Loucy (cell line): ENCODE data around the gene KAT8.
"Not testable (repeated sequence)": the region's sequence is repeated elsewhere in the genome, so short reads cannot be mapped to it uniquely, and the experiment has no call there.

Experiments used
- H2AFZ ChIP-seq: fragments of 200-600 bp; sonication (generic); 2 replicates; pipeline ENCODE4 v1.6.0; 2016; ENCODE audit warnings: antibody characterized with exemption, mild to moderate bottlenecking, low read length, moderate library complexity
- H3F3A ChIP-seq: fragments of 200-600 bp; 2 replicates; pipeline ENCODE4 v1.6.0; 2016; ENCODE audit warnings: antibody characterized with exemption, low read depth, mild to moderate bottlenecking
- H3K27me3 ChIP-seq: fragments of 200-600 bp; sonication (generic); 2 replicates; pipeline ENCODE4 v1.6.1; 2014; ENCODE audit warnings: low read length, mild to moderate bottlenecking; ENCODE audit not compliant: insufficient read depth, poor library complexity, severe bottlenecking
- H3K36me3 ChIP-seq: fragments of 200-600 bp; sonication (generic); 2 replicates; pipeline ENCODE4 v1.6.1; 2016; ENCODE audit warnings: low read length; ENCODE audit not compliant: insufficient read depth
- H3K4me1 ChIP-seq: fragments of 200-600 bp; sonication (generic); 2 replicates; pipeline ENCODE4 v1.5.1; 2014; ENCODE audit warnings: low read length, mild to moderate bottlenecking; ENCODE audit not compliant: insufficient read depth, poor library complexity, severe bottlenecking
- H3K4me2 ChIP-seq: fragments of 200-600 bp; sonication (generic); 2 replicates; pipeline ENCODE4 v1.6.0; 2014; ENCODE audit warnings: antibody characterized with exemption, low read length, low read depth, mild to moderate bottlenecking; ENCODE audit not compliant: poor library complexity, severe bottlenecking
- H3K4me3 ChIP-seq: fragments of 200-600 bp; sonication (generic); 2 replicates; pipeline ENCODE4 v1.5.1; 2014; ENCODE audit warnings: low read length, mild to moderate bottlenecking, mixed read lengths; ENCODE audit not compliant: poor library complexity, severe bottlenecking
- H3K79me2 ChIP-seq: fragments of 200-600 bp; sonication (generic); 2 replicates; pipeline ENCODE4 v1.6.1; 2014; ENCODE audit warnings: low read length; ENCODE audit not compliant: insufficient read depth
- H3K9ac ChIP-seq: fragments of 200-600 bp; sonication (generic); 2 replicates; pipeline ENCODE4 v1.6.0; 2014; ENCODE audit warnings: mild to moderate bottlenecking, low read depth, low read length, moderate library complexity; ENCODE audit not compliant: poor library complexity, severe bottlenecking
- H3K9me2 ChIP-seq: fragments of 200-600 bp; sonication (generic); replicated peaks from 2 replicates; pipeline ENCODE4 v1.6.1; 2016; ENCODE audit warnings: low read depth, low read length, mixed read lengths
- H3K9me3 ChIP-seq: fragments of 200-600 bp; sonication (generic); 2 replicates; pipeline ENCODE4 v1.6.1; 2014; ENCODE audit warnings: mild to moderate bottlenecking, antibody characterized with exemption, low read length, low read depth; ENCODE audit not compliant: insufficient read depth
- H4K20me1 ChIP-seq: fragments of 200-600 bp; sonication (generic); 2 replicates; pipeline ENCODE4 v1.6.0; 2014; ENCODE audit warnings: antibody characterized with exemption, low read length, mild to moderate bottlenecking; ENCODE audit not compliant: insufficient read depth, poor library complexity, severe bottlenecking
- EZH2phosphoT487 ChIP-seq: fragments of 200-600 bp; IDR thresholded peaks from 2 replicates; pipeline ENCODE4 v1.6.1; 2018; ENCODE audit warnings: antibody characterized with exemption, mild to moderate bottlenecking, moderate library complexity, borderline replicate concordance
- TF ChIP-seq, protein P1 (sequence below): fragments of 200-600 bp; sonication (generic); conservative IDR thresholded peaks from 2 replicates; pipeline ENCODE4 v1.5.1; 2014; ENCODE audit warnings: mild to moderate bottlenecking, antibody characterized with exemption, low read length

KAT8 gene

DNA sequence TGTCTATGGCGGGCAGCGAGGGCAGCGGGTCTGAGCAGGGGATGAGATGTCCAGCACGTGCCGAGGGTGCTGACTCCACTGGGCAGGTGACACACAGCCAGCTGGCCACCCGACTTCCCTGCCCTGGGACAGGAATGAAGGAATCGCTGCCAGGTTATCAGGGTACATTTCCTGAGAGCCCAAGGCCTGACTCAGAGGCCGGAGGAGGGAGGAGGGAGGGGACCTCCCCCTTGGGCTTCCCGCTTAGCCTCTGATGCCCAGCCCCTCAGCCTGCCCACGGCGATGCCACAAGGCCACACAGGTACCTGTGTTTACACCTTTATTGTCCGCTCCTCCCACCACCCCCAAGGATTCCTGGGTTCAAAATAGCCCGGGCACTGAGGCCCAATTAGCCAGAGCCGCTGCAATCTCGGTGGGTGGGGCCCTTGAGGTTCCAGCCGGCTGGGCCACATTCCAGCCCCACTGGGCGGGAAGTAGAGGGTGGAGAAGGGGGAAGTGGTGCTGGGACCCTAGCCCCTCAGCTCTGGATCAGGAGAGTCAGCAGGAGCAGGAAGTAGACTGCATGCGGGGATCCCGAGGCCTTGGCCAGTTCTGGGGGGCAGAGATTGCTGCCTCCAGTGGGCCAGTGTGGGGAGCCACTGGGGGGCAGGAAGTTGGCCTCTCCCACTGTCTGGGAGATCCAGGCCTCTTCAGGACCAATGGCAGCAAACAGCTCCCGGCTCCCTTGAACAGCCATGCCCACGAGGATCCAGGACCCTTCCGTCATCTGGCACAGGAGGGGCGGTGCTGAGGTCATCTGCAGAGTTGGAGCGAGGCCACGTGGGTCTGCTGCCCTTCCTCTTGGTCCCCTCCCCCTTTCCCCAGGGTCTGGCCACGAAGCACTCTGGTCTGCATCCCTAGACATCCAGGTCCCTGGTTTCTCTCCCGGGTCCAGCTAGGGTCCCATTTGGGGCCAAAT, 21.4 kb downstream of the KAT8 start:
- no peak overlapping the region for H3K9ac ChIP-seq
- no peaks in the 10 kb centered on the region for H3K27me3 ChIP-seq
- H3K79me2 ChIP-seq: no peaks in the 10 kb centered on the region
- H3K4me2 ChIP-seq: no peak overlapping the region
- H3K4me3 ChIP-seq: no peak overlapping the region
- TF ChIP-seq, protein P1, sequence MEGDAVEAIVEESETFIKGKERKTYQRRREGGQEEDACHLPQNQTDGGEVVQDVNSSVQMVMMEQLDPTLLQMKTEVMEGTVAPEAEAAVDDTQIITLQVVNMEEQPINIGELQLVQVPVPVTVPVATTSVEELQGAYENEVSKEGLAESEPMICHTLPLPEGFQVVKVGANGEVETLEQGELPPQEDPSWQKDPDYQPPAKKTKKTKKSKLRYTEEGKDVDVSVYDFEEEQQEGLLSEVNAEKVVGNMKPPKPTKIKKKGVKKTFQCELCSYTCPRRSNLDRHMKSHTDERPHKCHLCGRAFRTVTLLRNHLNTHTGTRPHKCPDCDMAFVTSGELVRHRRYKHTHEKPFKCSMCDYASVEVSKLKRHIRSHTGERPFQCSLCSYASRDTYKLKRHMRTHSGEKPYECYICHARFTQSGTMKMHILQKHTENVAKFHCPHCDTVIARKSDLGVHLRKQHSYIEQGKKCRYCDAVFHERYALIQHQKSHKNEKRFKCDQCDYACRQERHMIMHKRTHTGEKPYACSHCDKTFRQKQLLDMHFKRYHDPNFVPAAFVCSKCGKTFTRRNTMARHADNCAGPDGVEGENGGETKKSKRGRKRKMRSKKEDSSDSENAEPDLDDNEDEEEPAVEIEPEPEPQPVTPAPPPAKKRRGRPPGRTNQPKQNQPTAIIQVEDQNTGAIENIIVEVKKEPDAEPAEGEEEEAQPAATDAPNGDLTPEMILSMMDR: no peak
- no peak for TF ChIP-seq EZH2phosphoT487
- H3K36me3 ChIP-seq: no peaks in the 10 kb centered on the region
- H4K20me1 ChIP-seq: no peaks in the 10 kb centered on the region
- no peaks in the 10 kb centered on the region for H3K9me3 ChIP-seq
- H3F3A ChIP-seq: no peaks in the 10 kb centered on the region
- H2AFZ ChIP-seq: no peak overlapping the region
- no peaks in the 10 kb centered on the region for H3K9me2 ChIP-seq
- peaks cover 16% of the 10 kb centered on the region for H3K4me1 ChIP-seq

DNA sequence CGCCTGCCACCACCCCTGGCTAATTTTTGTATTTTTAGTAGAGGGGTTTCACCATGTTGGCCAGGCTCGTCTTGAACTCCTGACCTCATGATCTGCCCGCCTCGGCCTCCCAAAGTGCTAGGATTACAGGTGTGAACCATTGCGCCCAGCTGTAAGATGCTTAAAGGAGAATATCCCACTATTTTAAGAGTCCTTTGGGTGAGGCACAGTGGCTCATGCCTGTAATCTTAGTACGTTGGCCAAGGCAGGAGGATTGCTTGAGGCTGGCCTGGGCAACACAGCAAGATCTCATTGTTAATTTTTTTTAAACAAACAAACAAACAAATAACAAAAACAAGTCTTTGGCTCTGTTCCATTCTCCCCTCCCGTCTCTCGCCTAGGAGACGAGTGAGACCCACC, 23.6 kb downstream of the KAT8 start:
- not testable (repeated sequence) for H3F3A ChIP-seq, H2AFZ ChIP-seq, H3K27me3 ChIP-seq, H3K79me2 ChIP-seq, H3K9me3 ChIP-seq, H3K36me3 ChIP-seq, H3K9me2 ChIP-seq, H4K20me1 ChIP-seq
- H3K4me2 ChIP-seq: peak overlapping the region; percentile 88
- peaks cover 16% of the 10 kb centered on the region for H3K4me1 ChIP-seq
- H3K9ac ChIP-seq: peak overlapping the region; percentile 72
- H3K4me3 ChIP-seq: peak overlapping the region; percentile 69

DNA sequence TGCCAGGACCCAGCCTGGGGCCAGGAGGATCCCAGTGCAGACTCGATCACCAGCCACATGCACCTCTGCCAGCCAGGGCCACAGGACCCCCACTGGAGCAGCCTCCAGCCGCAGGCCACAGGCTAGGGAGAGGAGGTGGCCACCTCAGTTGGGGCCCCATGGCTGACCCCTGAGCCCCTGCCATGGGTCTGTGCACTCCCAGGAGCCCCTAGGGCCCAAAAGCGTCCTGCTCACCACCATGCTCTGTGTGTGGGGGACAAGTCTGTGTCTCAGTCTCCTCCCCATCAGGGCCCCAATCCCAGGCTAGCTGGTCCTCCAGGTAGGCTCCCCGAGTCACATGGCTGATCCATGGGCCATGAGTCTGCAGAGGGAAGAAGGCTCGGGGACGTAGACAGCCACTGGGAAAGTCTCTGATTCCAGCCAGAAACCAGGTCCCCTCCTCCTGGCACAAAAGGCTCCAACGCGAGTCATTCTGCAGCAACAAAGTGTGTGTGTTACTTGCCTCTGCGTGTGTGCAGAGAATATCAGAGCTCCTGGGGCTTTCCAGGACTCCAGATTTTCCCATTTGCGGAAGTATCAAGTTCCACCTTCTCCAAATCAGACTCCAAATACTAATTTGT, 24.1 kb downstream of the KAT8 start:
- H3K9me2 ChIP-seq: no peaks in the 10 kb centered on the region
- peak overlapping the region; percentile 72 for H3K9ac ChIP-seq
- H3K4me1 ChIP-seq: peaks cover 16% of the 10 kb centered on the region
- no peak for TF ChIP-seq EZH2phosphoT487
- H3K27me3 ChIP-seq: no peaks in the 10 kb centered on the region
- peak overlapping the region; percentile 88 for H3K4me2 ChIP-seq
- H3K79me2 ChIP-seq: no peaks in the 10 kb centered on the region
- no peaks in the 10 kb centered on the region for H3K36me3 ChIP-seq
- H3F3A ChIP-seq: no peaks in the 10 kb centered on the region
- no peaks in the 10 kb centered on the region for H3K9me3 ChIP-seq
- no peaks in the 10 kb centered on the region for H4K20me1 ChIP-seq
- H3K4me3 ChIP-seq: peak overlapping the region; percentile 69
- peak overlapping the region; percentile 89 for H2AFZ ChIP-seq
